Upper lobe of left lung (tissue), 6 donors: ENCODE measurements around the gene SLC35A3. TPM values are rescaled to one million over a fixed set of nuclear protein-coding genes. Genes with fewer than 3 reads are reported as not detected.
"Not testable (repeated sequence)": the region's sequence is repeated elsewhere in the genome, so short reads cannot be mapped to it uniquely, and the experiment has no call there.

ENCODE experiments used
- ATAC-seq, 2 donors: fragments of 200-7000 bp; cut with Tn5 transposase; one replicate each; pipeline ENCODE4 v1.9.1; 2022; ENCODE audit warnings: mild to moderate bottlenecking in 2 of 2, moderate library complexity in 2 of 2; ENCODE audit not compliant: low FRiP score in 2 of 2
- DNase-seq, 2 donors: peaks; one replicate each; pipeline ENCODE4 v3.0.0-alpha.2; 2019 to 2020
- H3K27ac ChIP-seq, 4 donors: fragments of 200-600 bp; sonication (generic); one replicate each; pipeline ENCODE4 v1.5.1; 2016 to 2019
- H3K27me3 ChIP-seq, 4 donors: fragments of 200-600 bp; sonication (generic); one replicate each; pipeline ENCODE4 v1.5.1; 2017 to 2019
- H3K36me3 ChIP-seq, 4 donors: fragments of 200-600 bp; sonication (generic); one replicate each; pipeline ENCODE4 v1.5.1; 2016 to 2019
- H3K4me1 ChIP-seq, 4 donors: fragments of 200-600 bp; sonication (generic); one replicate each; pipeline ENCODE4 v1.5.1; 2018 to 2019
- H3K4me3 ChIP-seq, 4 donors: fragments of 200-600 bp; sonication (generic); one replicate each; pipeline ENCODE4 v1.5.1; 2017 to 2019; ENCODE audit warnings: mild to moderate bottlenecking in 2 of 4, moderate library complexity in 1 of 4
- H3K9me3 ChIP-seq, 4 donors: fragments of 200-600 bp; sonication (generic); one replicate each; pipeline ENCODE4 v1.5.1; 2018 to 2019
- CTCF ChIP-seq, 6 experiments: fragments of 450-650 bp in 4 of 6; fragments of 200-600 bp in 2 of 6; sonication (generic) in 2 of 6; IDR thresholded peaks; one replicate each; pipeline ENCODE4 v1.5.1; 2016 to 2019; ENCODE audit warnings: antibody characterized with exemption in 6 of 6
- EP300 ChIP-seq, 4 donors: sonication (generic); formaldehyde crosslinking; IDR thresholded peaks; one replicate each; pipeline ENCODE4 v1.5.1; 2017; ENCODE audit warnings: antibody characterized with exemption in 4 of 4, control low read depth in 2 of 4
- POLR2A ChIP-seq, 4 donors: fragments of 450-650 bp; IDR thresholded peaks; one replicate each; pipeline ENCODE4 v1.5.1; 2016 to 2017; ENCODE audit warnings: antibody characterized with exemption in 4 of 4, mild to moderate bottlenecking in 2 of 4
- POLR2AphosphoS5 ChIP-seq, 2 donors: sonication (generic); formaldehyde crosslinking; IDR thresholded peaks; one replicate each; pipeline ENCODE4 v1.5.1; 2017; ENCODE audit warnings: antibody characterized with exemption in 2 of 2
- WGBS, 2 donors: methylation state at CpG; one replicate each; pipeline ENCODE4 v1.1.5; 2017 to 2018; 5-methylcytosine and 5-hydroxymethylcytosine counted together
- total RNA-seq, 6 donors: library from RNA; depleted of rRNA in 4 of 6; stranded (reverse); fragments of >200 nt in 4 of 6; gene quantifications; one replicate each; pipeline versions ENCODE4 v1.1.0 to v1.2.1, GENCODE V29; 2016 to 2021
- donor health status: DM: no; HTN: no; CAD: no; lungs with moderate emphysema.
- donor health status: DM: no; HTN: yes; CAD: no; lungs with severe emphysema.

Gene SLC35A3
- total RNA-seq, 6 donors from 2014 or later, result 19.9 to 49.7 (median 25.2) TPM

GRCh38 chr1:99952522-99952921 is 17.3 kb upstream of the SLC35A3 start:
- Histone ChIP-seq H3K4me1 (no peaks in the 10 kb centered on the region), H3K9me3 (no peaks in the 10 kb centered on the region), H3K27ac (no peak overlapping the region), H3K36me3 (no peaks in the 10 kb centered on the region), H3K4me3 (no peak overlapping the region), H3K27me3 (no peaks in the 10 kb centered on the region)
- ATAC-seq (no peak), DNase-seq (no peak)
- WGBS, 2 donors, result 89 to 92% methylated on average over 1 of the region's 1 CpG
- no peak for TF ChIP-seq CTCF (IDR thresholded peaks at IDR 0.05)
- TF ChIP-seq POLR2A (IDR thresholded peaks at IDR 0.05), result no peak
- TF ChIP-seq EP300 (IDR thresholded peaks at IDR 0.05), result no peak
- TF ChIP-seq POLR2AphosphoS5 (IDR thresholded peaks at IDR 0.05), result no peak

- ATAC-seq (no peak), DNase-seq (no peak)
- TF ChIP-seq EP300 (IDR thresholded peaks at IDR 0.05), result no peak
- no peak for TF ChIP-seq POLR2AphosphoS5 (IDR thresholded peaks at IDR 0.05)
- no peak for TF ChIP-seq POLR2A (IDR thresholded peaks at IDR 0.05)
- TF ChIP-seq CTCF (IDR thresholded peaks at IDR 0.05), result no peak
- H3K27ac ChIP-seq, result no peak overlapping the region
- H3K27me3 ChIP-seq, result no peaks in the 10 kb centered on the region
- WGBS, 2 donors, result 83 to 86% methylated on average over 3 of the region's 3 CpGs
- H3K4me3 ChIP-seq, result no peak overlapping the region
- H3K4me1 ChIP-seq, result no peaks in the 10 kb centered on the region
- no peaks in the 10 kb centered on the region for H3K36me3 ChIP-seq
- H3K9me3 ChIP-seq, result no peaks in the 10 kb centered on the region
Measured at GRCh38 chr1:99955375-99955774, 14.4 kb upstream of the SLC35A3 start.

- ATAC-seq (peak in 1 of 2 donors; percentile 87), DNase-seq (no peak)
- WGBS, 2 donors, result 62 to 64% methylated on average over 2 of the region's 2 CpGs
- H3K27me3 ChIP-seq, result no peaks in the 10 kb centered on the region
- no peaks in the 10 kb centered on the region for H3K36me3 ChIP-seq
- H3K4me3 ChIP-seq, result no peak overlapping the region
- no peak overlapping the region for H3K27ac ChIP-seq
- H3K4me1 ChIP-seq, result no peaks in the 10 kb centered on the region
- TF ChIP-seq CTCF (IDR thresholded peaks at IDR 0.05) (no peak), POLR2AphosphoS5 (IDR thresholded peaks at IDR 0.05) (no peak), POLR2A (IDR thresholded peaks at IDR 0.05) (no peak), EP300 (IDR thresholded peaks at IDR 0.05) (no peak)
- H3K9me3 ChIP-seq, result no peaks in the 10 kb centered on the region
Measured at GRCh38 chr1:99956755-99957154, 13.0 kb upstream of the SLC35A3 start.

- H3K36me3 ChIP-seq, result no peaks in the 10 kb centered on the region
- no peak for ATAC-seq
- WGBS, 2 donors, result 94 to 96% methylated on average over 1 of the region's 1 CpG
- H3K4me3 ChIP-seq, result no peak overlapping the region
- no peaks in the 10 kb centered on the region for H3K27me3 ChIP-seq
- H3K27ac ChIP-seq, result no peak overlapping the region
- DNase-seq, result no peak
- H3K9me3 ChIP-seq, result no peaks in the 10 kb centered on the region
- TF ChIP-seq CTCF (IDR thresholded peaks at IDR 0.05) (no peak), EP300 (IDR thresholded peaks at IDR 0.05) (no peak), POLR2AphosphoS5 (IDR thresholded peaks at IDR 0.05) (no peak), POLR2A (IDR thresholded peaks at IDR 0.05) (no peak)
- H3K4me1 ChIP-seq, result no peaks in the 10 kb centered on the region
Measured at GRCh38 chr1:99957818-99958217, 12.0 kb upstream of the SLC35A3 start.

GRCh38 chr1:99959189-99959705 is 10.5 kb upstream of the SLC35A3 start:
- not testable (repeated sequence) for ATAC-seq, H3K27me3 ChIP-seq
- WGBS, 2 donors, result 61 to 64% methylated on average over 7 of the region's 7 CpGs

GRCh38 chr1:99960260-99960659 is 9.5 kb upstream of the SLC35A3 start:
- H3K27ac ChIP-seq, H3K27me3 ChIP-seq, DNase-seq, ATAC-seq, H3K36me3 ChIP-seq, H3K4me1 ChIP-seq, H3K4me3 ChIP-seq, H3K9me3 ChIP-seq: not testable (repeated sequence)
- WGBS, 2 donors, result 88 to 89% methylated on average over 5 of the region's 5 CpGs

More at GRCh38 chr1:99959189-99959705, 10.5 kb upstream of the SLC35A3 start:
- DNase-seq, H3K36me3 ChIP-seq, H3K9me3 ChIP-seq, H3K27ac ChIP-seq, H3K4me1 ChIP-seq, H3K4me3 ChIP-seq: not testable (repeated sequence)
